NOMO-1 (cell line): ENCODE measurements around the gene CCDC148.
"Not testable (repeated sequence)": the region's sequence is repeated elsewhere in the genome, so short reads cannot be mapped to it uniquely, and the experiment has no call there.

Experiments
- DNase-seq, 2 experiments: peaks; one replicate each; lab custom pipeline; 2025; ENCODE audit not compliant: unreplicated experiment in 2 of 2; lab: John Stamatoyannopoulos, UW

The CCDC148 gene

DNA sequence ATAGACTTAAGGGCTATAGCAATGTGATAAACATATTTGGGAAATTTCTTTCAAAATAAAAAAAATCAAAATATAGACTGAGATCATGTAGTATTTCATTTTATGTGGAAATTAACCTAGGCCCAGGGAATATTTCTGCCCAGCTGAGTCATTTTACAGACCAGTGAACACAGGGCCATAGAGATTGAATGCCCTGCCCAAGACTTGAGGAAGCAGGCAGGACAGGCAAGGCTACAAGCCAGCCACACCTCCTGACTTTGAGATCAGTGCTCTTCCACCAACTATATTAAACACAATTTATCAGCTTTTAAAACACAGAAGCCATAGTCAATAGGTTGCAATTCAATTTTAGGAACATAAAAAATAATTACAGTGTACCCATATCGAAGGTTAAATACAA is 12.9 kb downstream of the CCDC148 start:
- no peak for DNase-seq

GRCh38 chr2:158439062-158439461 is 17.5 kb downstream of the CCDC148 start:
- DNase-seq = not testable (repeated sequence)

DNA sequence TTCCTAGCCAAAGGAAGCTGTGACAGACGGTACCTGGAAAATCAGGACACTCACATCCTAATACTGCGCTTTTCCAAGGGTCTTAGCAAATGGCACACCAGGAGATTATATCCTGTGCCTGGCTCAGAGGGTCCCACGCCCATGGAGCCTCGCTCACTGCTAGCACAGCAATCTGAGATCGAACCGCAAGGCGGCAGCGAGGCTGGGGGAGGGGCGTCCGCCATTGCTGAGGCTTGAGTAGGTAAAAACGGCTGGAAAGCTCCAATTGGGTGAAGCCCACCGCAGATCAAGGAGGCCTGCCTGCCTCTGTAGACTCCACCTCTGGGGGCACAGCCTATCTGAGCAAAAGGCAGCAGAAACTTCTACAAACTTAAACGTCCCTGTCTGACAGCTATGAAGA is 22.8 kb downstream of the CCDC148 start:
- not testable (repeated sequence) for DNase-seq

DNA sequence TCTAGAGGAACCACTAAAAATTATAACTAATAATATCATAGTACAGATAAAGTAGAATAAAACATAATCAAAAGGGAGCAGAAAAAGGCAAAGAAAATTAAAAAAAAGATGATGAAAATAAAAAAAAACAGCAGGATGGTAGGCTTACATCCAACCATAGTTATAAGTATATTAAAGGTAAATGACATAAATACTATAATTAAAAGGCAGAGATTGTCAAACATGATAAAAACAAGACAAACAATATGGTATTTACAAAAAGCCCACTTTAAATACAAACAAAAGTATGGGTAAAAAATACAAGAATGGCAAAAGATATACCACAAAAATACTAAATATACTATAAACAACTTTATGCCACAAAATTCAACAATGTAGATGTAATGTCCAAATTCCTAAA is 24.4 kb downstream of the CCDC148 start:
- DNase-seq = no peak

- DNase-seq = no peak
These were observed 42.0 kb downstream of the CCDC148 start for GRCh38 chr2:158414538-158414937.

GRCh38 chr2:158413581-158413980 is 43.0 kb downstream of the CCDC148 start:
- DNase-seq = no peak

DNA sequence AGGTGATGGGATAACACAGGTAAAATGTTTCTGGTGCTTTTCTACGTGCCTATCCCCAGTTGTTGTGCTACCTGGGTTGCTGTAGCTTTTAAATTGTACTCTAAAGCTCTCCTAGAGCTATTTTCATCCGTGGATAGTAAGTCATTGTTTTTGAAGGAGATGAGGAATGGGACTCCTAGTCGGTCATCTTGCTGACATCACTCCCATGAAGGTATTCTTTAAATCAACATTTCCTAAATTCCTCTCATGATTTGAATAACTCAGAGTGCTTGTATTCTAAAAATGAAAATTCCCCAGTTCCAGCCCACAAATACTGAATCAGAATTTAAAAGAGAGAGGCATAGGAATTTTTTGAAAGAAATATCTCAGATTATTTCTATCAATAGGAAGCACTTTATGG is 44.3 kb downstream of the CCDC148 start:
- DNase-seq = no peak

GRCh38 chr2:158411748-158412147 is 44.8 kb downstream of the CCDC148 start:
- DNase-seq = no peak

- DNase-seq = no peak
These were observed 46.4 kb downstream of the CCDC148 start for GRCh38 chr2:158410132-158410531.

DNA sequence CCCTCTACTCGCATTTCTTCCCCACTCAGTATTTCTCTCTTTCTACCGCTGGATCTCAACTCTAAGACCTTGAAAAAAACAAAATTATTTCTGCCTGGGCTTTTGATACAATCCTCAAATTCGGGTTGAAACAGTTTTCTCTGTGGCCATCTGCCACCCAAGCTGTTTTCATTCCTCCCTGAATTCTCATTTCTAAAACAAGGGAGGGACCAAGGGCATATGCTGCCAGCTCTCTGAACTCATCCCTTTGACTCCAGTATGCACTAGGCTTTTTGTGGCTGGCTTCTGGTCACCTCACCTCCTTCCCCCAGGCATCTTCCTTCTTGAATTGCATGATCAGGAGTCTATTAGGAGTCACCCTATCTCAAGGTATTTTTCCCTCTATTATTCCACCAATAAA is 49.5 kb downstream of the CCDC148 start:
- DNase-seq = no peak

- DNase-seq = no peak
These were observed 51.2 kb downstream of the CCDC148 start for GRCh38 chr2:158405341-158405740.

- no peak for DNase-seq
These were observed 53.3 kb downstream of the CCDC148 start for GRCh38 chr2:158403237-158403636.

DNA sequence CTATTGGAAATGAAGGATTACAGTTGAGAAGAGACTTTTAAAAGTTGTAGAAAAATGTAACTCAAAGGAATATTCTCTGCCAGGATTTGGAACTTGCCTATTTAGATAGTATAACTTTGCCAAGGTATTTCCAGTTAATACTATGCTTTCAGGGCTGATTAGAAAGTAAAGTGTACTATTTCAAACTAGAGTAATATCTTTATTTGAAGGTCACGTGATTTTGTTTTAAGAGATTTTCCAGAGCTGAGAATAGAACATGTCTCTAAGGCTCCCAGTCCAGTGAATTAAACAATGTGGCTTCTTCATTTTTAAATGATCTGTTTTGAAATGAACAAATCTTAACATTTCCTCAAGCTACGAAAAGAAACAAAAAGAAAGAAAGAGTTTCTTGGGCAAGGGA is 53.9 kb downstream of the CCDC148 start:
- peak in 1 of 2 experiments; percentile 14 for DNase-seq

GRCh38 chr2:158395166-158395565 is 61.4 kb downstream of the CCDC148 start:
- DNase-seq = no peak

DNA sequence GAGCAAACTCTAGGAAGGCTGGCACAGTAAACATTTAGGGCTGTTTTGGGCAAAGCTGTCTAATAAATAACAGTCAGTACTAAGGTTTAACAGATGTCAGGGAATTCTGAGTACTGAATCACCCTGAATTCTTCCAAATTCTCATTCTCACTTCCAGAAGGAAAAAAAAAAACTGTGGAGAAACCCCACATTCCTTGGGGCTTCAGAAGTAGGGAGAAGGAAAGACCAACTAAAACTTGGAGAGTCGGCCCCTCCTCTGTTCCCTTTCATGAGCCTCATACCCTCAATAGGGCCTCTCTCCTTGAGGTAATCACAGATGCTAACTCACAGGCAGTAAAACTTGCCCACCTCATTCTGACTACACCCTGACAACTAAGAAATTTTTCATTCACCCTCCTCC is 62.1 kb downstream of the CCDC148 start:
- DNase-seq = no peak

- DNase-seq = no peak
These were observed 62.7 kb downstream of the CCDC148 start for GRCh38 chr2:158393886-158394285.

DNA sequence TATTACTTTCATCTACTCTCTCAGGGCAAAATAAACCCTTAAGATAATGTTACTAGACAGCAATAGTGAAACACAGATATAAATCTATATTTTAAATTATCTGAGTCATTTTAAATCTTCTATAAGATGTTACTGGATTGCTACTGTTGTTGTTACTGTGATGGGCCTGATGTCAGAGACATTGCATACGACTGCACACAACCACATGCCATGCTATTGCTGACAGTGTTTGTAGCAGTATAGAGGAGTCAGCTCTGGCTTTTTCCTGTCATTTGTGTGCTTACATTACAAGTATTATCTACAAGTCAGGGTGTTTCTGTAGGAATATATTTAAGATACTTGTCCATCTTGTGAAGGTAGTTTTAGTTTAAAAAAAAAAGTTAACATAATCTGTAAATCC is 63.9 kb downstream of the CCDC148 start:
- DNase-seq = no peak

- peak in 1 of 2 experiments; percentile 15 for DNase-seq
These were observed 64.7 kb downstream of the CCDC148 start for GRCh38 chr2:158391876-158392275.

DNA sequence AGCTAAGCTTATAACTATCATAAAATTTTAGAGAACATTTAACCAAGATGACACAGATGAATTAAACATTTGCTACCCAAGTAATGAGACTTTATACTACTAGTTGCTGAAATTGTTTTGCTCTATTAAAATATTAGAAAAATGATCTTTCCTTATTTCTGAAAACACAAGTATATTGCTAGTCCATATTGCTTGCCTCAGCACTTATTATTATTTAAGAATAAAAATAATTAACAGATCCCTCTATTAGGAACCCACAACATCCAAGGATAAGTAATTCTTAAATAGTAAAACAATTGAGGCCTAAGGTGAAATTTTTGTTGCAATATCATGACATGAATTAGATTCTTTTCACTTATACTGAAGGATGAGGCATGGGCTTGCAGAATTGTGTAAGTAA is 65.2 kb downstream of the CCDC148 start:
- DNase-seq = no peak

DNA sequence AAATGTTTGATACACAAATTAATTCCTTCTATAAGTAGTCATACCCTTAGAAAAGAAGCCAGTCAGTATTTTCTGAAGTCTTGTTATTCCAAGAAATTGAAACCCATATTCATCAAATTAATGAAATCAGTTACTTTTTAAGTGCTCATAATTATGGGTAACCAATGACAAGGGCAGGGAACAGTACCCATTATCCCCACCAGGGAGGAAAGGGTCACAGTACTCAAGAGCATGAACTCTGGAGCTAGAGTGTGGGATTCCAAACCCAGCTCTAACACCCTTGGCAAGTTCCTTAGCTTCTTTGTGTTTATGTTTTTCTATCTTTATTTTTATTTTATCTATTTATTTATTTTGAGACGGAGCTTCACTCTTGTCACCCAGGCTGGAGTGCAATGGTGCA is 68.4 kb downstream of the CCDC148 start:
- DNase-seq = no peak

DNA sequence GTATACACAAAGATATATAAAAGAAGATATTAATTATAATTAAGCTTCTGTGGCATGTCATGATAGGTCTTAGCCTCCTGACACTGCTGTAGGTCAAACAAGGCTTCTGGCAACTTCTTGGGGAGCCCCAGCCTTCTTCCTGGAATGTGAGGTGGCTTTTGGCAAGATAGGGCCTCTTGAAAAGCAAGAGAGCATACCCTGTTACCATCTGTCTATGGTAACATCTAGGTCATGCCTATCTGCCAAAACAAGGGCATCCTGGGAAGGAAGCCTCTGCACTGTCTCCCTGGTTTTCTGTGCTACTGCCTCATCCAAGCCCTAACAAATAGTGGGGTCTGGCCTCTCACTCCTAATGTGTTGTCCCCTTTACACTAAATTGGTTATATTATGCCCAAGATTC is 70.9 kb downstream of the CCDC148 start:
- DNase-seq = no peak

- DNase-seq = no peak
These were observed 74.6 kb downstream of the CCDC148 start for GRCh38 chr2:158381978-158382377.

- DNase-seq = no peak
These were observed 75.3 kb downstream of the CCDC148 start for GRCh38 chr2:158381205-158381604.

- no peak for DNase-seq
These were observed 75.8 kb downstream of the CCDC148 start for GRCh38 chr2:158380746-158381145.
